Breast epithelium (tissue), 3 donors: ENCODE data around the gene MEIS2.

ENCODE experiments used
- POLR2A ChIP-seq: fragments of 450-650 bp; IDR thresholded peaks from one replicate; pipeline ENCODE4 v1.6.1; 2016; ENCODE audit warnings: antibody characterized with exemption, mild to moderate bottlenecking, moderate library complexity
- POLR2AphosphoS5 ChIP-seq, 3 donors: sonication (generic); formaldehyde crosslinking; IDR thresholded peaks; one replicate each; pipeline ENCODE4 v1.6.1; 2017; ENCODE audit warnings: antibody characterized with exemption in 3 of 3
- TF ChIP-seq, protein P1 (sequence below), 3 donors: fragments of 450-650 bp; IDR thresholded peaks; one replicate each; pipeline ENCODE4 v1.5.1; 2016 to 2017; ENCODE audit warnings: antibody characterized with exemption in 3 of 3, mild to moderate bottlenecking in 3 of 3, moderate library complexity in 3 of 3

DNA sequence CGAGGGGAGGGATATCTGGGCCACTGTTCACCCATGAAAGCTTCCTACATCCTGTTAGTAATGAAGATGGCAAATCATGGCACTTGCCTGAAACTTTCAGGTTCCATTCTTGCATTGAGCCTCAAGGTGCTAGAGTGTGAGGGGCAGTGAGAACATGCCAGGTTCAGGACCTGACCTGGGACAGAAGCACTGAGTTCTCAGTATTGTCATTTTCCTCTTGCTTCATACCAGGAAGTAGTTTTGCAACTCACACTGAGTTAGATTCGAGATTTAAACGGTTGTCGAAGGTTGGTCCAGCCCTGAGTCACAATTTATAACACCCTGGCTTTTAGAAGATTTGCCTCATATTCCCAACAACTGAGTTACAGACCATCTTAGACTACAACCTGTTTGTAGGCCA is 11.8 kb upstream of the MEIS2 start:
- TF ChIP-seq, protein P1, sequence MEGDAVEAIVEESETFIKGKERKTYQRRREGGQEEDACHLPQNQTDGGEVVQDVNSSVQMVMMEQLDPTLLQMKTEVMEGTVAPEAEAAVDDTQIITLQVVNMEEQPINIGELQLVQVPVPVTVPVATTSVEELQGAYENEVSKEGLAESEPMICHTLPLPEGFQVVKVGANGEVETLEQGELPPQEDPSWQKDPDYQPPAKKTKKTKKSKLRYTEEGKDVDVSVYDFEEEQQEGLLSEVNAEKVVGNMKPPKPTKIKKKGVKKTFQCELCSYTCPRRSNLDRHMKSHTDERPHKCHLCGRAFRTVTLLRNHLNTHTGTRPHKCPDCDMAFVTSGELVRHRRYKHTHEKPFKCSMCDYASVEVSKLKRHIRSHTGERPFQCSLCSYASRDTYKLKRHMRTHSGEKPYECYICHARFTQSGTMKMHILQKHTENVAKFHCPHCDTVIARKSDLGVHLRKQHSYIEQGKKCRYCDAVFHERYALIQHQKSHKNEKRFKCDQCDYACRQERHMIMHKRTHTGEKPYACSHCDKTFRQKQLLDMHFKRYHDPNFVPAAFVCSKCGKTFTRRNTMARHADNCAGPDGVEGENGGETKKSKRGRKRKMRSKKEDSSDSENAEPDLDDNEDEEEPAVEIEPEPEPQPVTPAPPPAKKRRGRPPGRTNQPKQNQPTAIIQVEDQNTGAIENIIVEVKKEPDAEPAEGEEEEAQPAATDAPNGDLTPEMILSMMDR (IDR thresholded peaks at IDR 0.05) = no peak
- TF ChIP-seq POLR2A (no peak), POLR2AphosphoS5 (IDR thresholded peaks at IDR 0.05) (peak in 1 of 3 donors; percentile 28)
